ENCODE results near the gene INSYN2B.

The INSYN2B gene

GRCh38 chr5:169944922-169945680, 35.2 kb downstream of the INSYN2B start:
- Histone ChIP-seq H3K4me3 (replicated peaks; ENCODE audit: insufficient read depth, low read length) (no peak overlapping the region), H3K27ac (replicated peaks) (no peak overlapping the region)
- no peak for TF ChIP-seq SPI1 (IDR thresholded peaks at IDR 0.05; ENCODE audit: borderline replicate concordance, low read depth)
- no peak for TF ChIP-seq REST (IDR thresholded peaks at IDR 0.05; ENCODE audit: insufficient replicate concordance, low read depth)
- TF ChIP-seq GABPA (IDR thresholded peaks at IDR 0.05; ENCODE audit: low read depth), result no peak
- no peak for TF ChIP-seq POLR2AphosphoS5 (IDR thresholded peaks at IDR 0.05; ENCODE audit: low read depth)
- no peak for TF ChIP-seq CTCF (IDR thresholded peaks at IDR 0.05; ENCODE audit: insufficient read depth, low read length)

GRCh38 chr5:169944115-169944514, 36.2 kb downstream of the INSYN2B start:
- Histone ChIP-seq H3K27ac (replicated peaks) (no peak overlapping the region), H3K4me3 (replicated peaks; ENCODE audit: insufficient read depth, low read length) (no peak overlapping the region), H3K27me3 (ENCODE audit: insufficient read depth, poor library complexity, severe bottlenecking) (no peaks in the 10 kb centered on the region)
- DNase-seq (ENCODE audit: low read depth in 1 of 2, low spot score in 1 of 2), result no peak
- TF ChIP-seq SPI1 (IDR thresholded peaks at IDR 0.05; ENCODE audit: borderline replicate concordance, low read depth) (no peak), GABPA (IDR thresholded peaks at IDR 0.05; ENCODE audit: low read depth) (no peak), REST (IDR thresholded peaks at IDR 0.05; ENCODE audit: insufficient replicate concordance, low read depth) (no peak), CTCF (IDR thresholded peaks at IDR 0.05; ENCODE audit: insufficient read depth, low read length) (no peak), POLR2AphosphoS5 (IDR thresholded peaks at IDR 0.05; ENCODE audit: low read depth) (no peak)

More at GRCh38 chr5:169944922-169945680, 35.2 kb downstream of the INSYN2B start:
- no peak for DNase-seq (ENCODE audit: low read depth in 1 of 2, low spot score in 1 of 2)
- H3K27me3 ChIP-seq (ENCODE audit: insufficient read depth, poor library complexity, severe bottlenecking), result no peaks in the 10 kb centered on the region

GRCh38 chr5:169943026-169943425, 37.3 kb downstream of the INSYN2B start:
- DNase-seq (ENCODE audit: low read depth in 1 of 2, low spot score in 1 of 2), result no peak
- TF ChIP-seq CTCF (IDR thresholded peaks at IDR 0.05; ENCODE audit: insufficient read depth, low read length) (no peak), POLR2AphosphoS5 (IDR thresholded peaks at IDR 0.05; ENCODE audit: low read depth) (no peak), REST (IDR thresholded peaks at IDR 0.05; ENCODE audit: insufficient replicate concordance, low read depth) (no peak), SPI1 (IDR thresholded peaks at IDR 0.05; ENCODE audit: borderline replicate concordance, low read depth) (no peak), GABPA (IDR thresholded peaks at IDR 0.05; ENCODE audit: low read depth) (no peak)
- Histone ChIP-seq H3K27me3 (ENCODE audit: insufficient read depth, poor library complexity, severe bottlenecking) (no peaks in the 10 kb centered on the region), H3K4me3 (replicated peaks; ENCODE audit: insufficient read depth, low read length) (no peak overlapping the region), H3K27ac (replicated peaks) (no peak overlapping the region)

Measured in HL-60 (cell line).